HPDE6-E6E7 (cell line): ENCODE data around the gene CTH.
"Not testable (repeated sequence)": the region's sequence is repeated elsewhere in the genome, so short reads cannot be mapped to it uniquely, and the experiment has no call there.

Experiments used
- DNase-seq: peaks from one replicate; pipeline ENCODE4 v3.0.0; 2011; ENCODE audit warnings: missing footprints; ENCODE audit errors: extremely low spot score

CTH gene

DNA sequence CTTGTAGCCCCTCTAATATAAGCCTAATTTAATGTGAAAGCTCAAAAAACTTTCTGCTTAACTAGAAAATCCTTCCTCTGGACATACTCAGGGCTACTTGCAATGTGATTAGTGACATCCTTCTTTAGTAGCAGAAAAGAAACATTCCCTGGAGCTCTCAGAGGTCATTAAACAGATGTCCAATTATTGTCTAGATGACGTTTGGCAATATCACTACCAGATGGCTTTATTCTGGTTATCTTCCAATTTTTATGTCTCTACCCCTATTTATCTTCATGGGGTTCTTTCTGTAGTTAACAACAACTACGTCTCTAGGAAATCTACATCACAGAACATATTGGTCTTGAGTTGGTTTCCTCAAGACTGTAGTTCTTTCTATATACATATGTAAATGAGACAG, 44.2 kb downstream of the CTH start:
- DNase-seq = no peak

GRCh38 chr1:70458131-70458530, 47.1 kb downstream of the CTH start:
- DNase-seq = no peak

- DNase-seq = no peak
These were observed 48.6 kb downstream of the CTH start for GRCh38 chr1:70459496-70460225.

DNA sequence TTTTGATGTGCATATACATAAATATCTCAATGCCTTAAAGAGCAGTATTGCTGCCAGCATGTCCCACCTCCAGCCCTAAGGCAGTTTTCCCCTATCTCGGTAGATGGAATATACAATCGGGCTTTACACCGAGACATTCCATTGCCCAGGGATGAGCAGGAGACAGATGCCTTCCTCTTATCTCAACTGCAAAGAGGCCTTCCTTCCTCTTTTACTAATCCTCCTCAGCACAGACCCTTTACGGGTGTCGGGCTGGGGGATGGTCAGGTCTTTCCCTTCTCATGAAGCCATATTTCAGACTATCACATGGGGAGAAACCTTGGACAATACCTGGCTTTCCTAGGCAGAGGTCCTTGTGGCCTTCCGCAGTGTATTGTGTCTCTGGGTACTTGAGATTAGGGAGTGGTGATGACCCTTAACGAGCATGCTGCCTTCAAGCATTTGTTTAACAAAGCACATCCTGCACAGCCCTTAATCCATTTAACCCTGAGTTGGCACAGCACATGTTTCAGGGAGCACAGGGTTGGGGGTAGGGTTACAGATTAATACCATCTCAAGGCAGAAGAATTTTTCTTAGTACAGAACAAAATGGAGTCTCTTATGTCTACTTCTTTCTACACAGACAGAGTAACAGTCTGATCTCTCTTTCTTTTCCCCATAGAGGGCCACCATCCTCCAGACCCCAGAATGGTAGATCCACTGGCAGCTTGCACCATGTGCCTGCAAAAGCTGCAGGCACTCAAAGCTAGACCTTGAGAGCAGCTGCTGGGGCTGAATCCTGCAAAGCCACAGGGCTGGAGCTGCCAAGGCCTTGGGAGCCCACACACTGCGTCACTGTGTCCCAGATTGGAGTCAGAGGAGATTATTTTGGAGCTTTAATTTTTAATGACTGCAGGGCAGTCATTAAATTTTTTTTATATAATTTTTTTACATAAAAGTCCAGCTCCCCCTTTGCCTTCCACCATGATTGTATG, 50.0 kb downstream of the CTH start:
- not testable (repeated sequence) for DNase-seq

DNA sequence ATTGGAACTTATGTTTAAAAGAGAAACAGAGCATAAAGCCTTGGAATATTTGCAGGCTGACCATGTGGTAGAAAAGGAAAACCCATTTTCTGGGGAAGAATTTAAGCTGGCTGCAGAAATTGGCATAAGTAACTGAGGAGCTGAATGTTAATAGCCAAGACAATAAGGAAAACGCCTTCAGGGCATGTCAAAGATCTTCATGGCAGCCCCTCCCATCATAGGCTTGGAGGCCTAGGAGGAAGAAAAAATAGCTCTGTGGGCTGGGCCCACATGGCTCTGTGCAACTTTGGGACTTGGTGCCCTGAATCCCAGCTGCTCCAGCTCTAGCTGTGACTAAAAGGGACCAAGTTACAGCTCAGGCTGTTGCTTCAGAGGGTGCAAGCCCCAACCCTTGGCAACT, 51.5 kb downstream of the CTH start:
- no peak for DNase-seq

- no peak for DNase-seq
These were observed 54.8 kb downstream of the CTH start for GRCh38 chr1:70465911-70466310.

DNA sequence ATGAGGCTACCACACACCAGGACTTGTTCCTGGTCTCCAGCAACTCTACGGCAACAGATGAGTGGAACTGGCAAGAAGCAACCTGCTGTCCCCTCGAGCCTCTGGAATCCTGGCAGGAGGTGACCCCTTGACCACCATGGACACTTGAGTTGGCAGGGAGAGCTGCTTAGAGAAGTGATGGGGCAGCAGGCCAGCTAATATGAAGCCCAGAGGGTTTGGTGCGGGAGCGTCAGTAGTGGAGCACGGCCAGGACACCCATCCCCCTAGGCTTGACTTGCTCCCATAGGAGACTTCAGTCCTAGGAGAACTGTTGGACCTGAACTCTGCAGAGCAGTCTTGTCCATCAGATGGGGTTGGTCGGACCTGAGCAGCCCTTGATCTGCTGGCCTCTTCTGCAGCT, 56.5 kb downstream of the CTH start:
- no peak for DNase-seq

DNA sequence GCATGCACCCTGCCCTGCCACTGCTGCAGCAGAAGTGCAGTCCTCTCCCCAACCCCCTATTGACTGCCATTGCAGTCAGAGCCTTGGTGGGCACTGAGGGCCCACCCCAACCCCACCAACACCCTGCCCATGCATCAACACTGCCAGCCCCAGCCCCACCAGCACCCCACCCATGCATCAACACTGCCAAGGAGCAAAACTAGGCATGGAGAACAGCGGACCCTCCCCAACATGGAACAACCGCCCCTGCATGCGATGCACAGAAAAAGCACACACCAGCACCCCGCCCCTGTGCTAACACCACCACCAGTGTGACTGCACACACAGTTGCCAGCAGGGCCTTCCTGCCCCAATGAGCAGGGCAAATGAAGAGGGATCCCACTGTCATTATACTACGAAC, 57.1 kb downstream of the CTH start:
- no peak for DNase-seq

- not testable (repeated sequence) for DNase-seq
These were observed 58.1 kb downstream of the CTH start for GRCh38 chr1:70469184-70469583.

GRCh38 chr1:70475023-70475422, 64.0 kb downstream of the CTH start:
- no peak for DNase-seq

- no peak for DNase-seq
These were observed 66.0 kb downstream of the CTH start for GRCh38 chr1:70477090-70477489.

DNA sequence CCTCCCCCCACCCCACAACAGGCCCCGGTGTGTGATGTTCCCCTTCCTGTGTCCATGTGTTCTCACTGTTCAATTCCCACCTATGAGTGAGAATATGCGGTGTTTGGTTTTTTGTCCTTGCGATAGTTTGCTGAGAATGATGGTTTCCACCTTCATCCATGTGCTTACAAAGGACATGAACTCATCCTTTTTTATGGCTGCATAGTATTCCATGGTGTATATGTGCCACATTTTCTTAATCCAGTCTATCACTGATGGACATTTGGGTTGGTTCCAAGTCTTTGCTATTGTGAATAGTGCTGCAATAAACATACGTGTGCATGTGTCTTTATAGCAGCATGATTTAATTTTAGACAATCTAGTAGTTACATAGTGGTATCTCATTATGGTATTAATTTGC, 66.8 kb downstream of the CTH start:
- not testable (repeated sequence) for DNase-seq

GRCh38 chr1:70483342-70483741, 72.3 kb downstream of the CTH start:
- DNase-seq = no peak

DNA sequence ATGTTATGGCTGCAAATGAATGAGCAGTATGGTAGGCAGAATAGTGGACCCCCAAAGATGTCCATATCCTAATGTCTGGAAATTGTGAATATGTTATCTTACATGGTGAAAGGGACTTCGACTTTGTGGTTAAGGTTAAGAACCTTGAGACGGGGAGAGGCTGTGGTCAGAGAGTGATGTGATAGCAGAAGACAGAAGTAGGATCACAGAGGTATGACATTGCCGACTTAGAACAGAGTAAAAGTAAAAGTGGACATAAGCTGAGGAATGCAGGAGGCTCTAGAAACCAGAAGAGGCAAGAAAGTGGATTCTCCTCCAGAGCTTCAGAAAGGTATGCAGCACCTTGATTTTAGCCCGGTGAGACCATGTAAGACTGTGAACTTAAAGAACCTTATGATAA, 74.6 kb downstream of the CTH start:
- DNase-seq = no peak

- peak; percentile 35 for DNase-seq
These were observed 75.8 kb downstream of the CTH start for GRCh38 chr1:70486676-70487458.

DNA sequence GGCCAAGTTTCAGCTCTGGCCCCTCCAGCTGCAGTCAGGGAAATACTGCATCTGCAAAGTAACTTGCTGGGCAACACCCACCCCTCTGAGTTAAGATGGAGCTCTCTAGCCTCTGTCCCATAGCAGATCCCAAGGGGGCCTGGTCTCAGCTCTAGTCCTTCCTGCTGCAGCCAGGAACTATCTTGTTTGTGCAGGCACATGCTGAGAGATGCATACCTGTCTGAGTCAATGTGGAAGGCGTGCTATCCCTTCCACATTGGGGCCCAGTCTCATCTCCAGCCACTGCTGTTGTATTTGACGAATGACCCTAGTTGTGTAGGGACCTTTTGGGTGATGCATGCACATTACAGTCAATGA, 76.4 kb downstream of the CTH start:
- DNase-seq = no peak

- no peak for DNase-seq
These were observed 77.0 kb downstream of the CTH start for GRCh38 chr1:70487910-70488665.
